Cardiac fibroblast (primary cell): ENCODE measurements around the gene EBPL.
A peak's percentile ranks its signal among the peaks of the same experiment; 100 is the strongest.

Experiments
- DNase-seq, 2 donors: peaks; one replicate each; pipeline versions ENCODE4 v3.0.0 to v3.0.0-alpha.2; 2010; ENCODE audit warnings: low read depth in 2 of 2
- H3K4me3 ChIP-seq, 2 donors: replicated peaks in 1 of 2; 1 replicate in 1 of 2; 2 replicates in 1 of 2; pipeline ENCODE4 v1.5.1; 2011; ENCODE audit warnings: low read depth in 2 of 2, low read length in 2 of 2, mild to moderate bottlenecking in 2 of 2, moderate library complexity in 1 of 2
- TF ChIP-seq, protein P1 (sequence below): IDR thresholded peaks from one replicate; pipeline ENCODE4 v1.5.1; 2011; ENCODE audit warnings: low read depth, mild to moderate bottlenecking, low read length, inconsistent platforms

The EBPL gene

DNA sequence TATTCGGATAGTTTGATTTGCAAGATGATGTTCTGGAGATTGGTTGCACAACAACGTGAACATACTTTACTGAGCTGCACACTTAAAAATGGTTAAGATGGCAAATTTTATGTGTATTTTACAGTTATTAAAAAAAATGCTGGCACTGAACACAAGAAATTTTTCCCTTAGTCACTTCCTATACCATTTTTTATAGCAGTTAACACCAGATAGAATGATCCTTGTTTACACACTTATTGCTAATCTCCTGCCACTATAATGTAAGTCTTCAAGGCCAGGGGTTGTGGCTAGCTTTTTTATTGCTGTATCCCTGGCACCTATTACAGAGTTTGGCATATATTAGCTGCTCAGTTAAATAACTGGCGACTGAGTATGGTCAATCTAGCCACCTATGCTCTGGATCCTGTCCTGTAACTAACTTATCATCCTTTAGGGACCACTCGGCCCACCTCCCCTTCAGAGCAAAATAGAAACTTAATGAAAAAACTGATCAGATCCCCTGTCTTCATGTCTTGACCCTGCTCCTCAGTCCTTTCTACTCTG is 2.0 kb upstream of the EBPL start:
- TF ChIP-seq, protein P1, sequence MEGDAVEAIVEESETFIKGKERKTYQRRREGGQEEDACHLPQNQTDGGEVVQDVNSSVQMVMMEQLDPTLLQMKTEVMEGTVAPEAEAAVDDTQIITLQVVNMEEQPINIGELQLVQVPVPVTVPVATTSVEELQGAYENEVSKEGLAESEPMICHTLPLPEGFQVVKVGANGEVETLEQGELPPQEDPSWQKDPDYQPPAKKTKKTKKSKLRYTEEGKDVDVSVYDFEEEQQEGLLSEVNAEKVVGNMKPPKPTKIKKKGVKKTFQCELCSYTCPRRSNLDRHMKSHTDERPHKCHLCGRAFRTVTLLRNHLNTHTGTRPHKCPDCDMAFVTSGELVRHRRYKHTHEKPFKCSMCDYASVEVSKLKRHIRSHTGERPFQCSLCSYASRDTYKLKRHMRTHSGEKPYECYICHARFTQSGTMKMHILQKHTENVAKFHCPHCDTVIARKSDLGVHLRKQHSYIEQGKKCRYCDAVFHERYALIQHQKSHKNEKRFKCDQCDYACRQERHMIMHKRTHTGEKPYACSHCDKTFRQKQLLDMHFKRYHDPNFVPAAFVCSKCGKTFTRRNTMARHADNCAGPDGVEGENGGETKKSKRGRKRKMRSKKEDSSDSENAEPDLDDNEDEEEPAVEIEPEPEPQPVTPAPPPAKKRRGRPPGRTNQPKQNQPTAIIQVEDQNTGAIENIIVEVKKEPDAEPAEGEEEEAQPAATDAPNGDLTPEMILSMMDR: no peak
- DNase-seq: peak; percentile 43 to 46
- no peak overlapping the region for H3K4me3 ChIP-seq

DNA sequence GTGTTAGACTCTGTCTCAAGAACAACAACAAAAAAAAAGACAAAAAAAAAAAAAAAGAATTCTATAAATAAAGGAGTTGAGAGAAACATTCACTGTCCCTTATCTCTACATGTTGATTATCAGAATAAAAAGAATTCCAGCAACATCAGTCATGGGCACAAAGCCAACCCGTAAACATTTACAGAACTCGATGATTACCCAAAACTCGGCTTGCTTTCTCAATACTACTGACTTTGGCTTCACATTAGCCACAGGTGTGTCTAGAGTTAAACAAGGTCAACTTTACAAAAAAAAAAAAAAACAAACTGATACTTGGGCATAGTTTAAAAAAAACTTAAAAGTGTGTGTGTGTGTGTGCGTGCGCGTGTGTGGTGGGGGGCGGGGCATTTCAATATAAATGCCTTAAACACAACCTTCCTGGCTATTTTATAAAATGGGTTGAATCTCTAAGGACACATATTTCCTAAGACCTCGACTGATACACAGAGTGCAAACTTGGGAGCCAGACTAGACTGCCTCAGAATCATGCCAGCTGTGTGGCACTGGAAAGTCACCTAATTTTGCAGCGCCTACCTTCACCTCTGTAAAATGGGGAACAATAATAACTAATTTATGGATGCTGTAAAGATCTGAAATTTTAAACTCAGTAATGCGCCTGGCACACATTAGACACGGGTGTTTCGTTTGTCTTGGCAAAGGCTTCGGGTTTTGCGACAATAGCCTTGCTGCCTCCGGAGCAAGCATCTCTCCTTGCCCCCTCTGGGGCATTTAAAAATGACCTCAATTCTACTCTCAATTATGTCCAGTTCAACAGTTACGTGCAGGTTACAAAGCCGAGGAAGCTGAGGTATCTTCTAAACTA is 922 bp downstream of the EBPL start:
- DNase-seq: peak; percentile 55 to 60
- peak overlapping the region; percentile 64 to 67 for H3K4me3 ChIP-seq
- TF ChIP-seq, protein P1: no peak

DNA sequence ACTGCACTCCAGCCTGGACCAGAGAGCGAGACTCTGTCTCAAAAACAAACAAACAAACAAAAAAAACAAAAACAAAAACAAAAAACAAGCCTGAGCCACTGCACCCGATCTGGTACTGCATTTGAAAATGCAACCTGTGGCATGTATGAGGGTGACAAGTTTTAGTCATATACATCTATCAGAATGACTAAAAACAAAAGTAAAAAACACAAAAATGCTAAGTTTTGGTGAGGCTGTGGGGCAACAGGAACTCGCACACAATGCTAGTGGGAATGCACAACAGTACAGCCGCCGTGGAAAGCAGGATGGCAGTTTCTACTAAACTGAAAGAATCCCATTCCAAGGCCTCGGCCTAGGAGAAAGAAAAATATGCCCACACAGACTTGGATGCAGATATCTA is 7.8 kb downstream of the EBPL start:
- TF ChIP-seq, protein P1: no peak
- DNase-seq: no peak
- no peak overlapping the region for H3K4me3 ChIP-seq

DNA sequence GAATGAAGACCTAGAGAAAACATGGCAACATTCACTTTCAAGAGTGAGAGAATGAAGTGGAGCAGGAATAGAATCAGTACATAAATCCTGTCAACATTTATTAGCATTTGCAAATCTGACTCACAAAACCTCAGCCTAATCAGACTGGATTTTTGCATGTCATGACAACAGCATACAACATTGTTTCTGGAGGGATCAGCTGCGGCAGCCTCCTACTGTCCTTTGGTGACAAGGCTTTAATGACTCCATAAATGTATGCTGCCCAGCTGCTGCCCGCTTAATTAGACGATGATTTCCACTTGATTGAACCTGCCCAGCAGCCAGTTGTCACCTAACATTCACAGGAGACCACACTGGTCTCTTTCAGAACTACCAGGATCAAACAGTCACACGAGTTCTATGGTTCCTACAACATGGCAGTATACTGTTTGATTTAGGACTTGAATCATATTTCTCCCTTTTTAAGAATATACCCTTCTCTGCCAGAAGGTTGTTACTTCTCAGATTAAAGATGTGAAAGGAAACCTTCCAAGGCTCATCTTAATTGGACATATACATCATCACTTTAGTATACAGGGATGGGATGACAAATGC is 9.3 kb downstream of the EBPL start:
- TF ChIP-seq, protein P1: no peak
- DNase-seq: peak in 1 of 2 donors; percentile 12
- no peak overlapping the region for H3K4me3 ChIP-seq

DNA sequence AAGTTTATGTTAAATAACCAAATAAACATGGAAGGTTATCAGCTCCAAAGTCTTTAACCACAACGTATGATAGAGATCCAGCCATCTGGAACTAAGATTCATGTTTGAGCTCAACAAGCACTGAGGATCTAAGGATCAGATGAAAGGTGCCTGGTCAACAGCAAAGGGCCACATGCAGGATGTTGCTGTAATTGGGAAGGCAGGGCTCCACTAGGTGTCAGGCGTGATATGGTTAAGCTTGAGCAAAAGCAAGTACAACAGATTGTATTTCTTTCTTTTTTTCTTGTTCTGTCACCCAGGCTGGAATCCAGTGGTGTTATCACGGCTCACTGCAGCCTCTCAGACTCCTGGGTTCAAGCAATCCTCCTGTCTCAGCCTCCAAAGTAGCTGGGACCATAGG is 12.0 kb downstream of the EBPL start:
- H3K4me3 ChIP-seq: no peak overlapping the region
- peak in 1 of 2 donors; percentile 44 for DNase-seq
- TF ChIP-seq, protein P1: peak; percentile 8

DNA sequence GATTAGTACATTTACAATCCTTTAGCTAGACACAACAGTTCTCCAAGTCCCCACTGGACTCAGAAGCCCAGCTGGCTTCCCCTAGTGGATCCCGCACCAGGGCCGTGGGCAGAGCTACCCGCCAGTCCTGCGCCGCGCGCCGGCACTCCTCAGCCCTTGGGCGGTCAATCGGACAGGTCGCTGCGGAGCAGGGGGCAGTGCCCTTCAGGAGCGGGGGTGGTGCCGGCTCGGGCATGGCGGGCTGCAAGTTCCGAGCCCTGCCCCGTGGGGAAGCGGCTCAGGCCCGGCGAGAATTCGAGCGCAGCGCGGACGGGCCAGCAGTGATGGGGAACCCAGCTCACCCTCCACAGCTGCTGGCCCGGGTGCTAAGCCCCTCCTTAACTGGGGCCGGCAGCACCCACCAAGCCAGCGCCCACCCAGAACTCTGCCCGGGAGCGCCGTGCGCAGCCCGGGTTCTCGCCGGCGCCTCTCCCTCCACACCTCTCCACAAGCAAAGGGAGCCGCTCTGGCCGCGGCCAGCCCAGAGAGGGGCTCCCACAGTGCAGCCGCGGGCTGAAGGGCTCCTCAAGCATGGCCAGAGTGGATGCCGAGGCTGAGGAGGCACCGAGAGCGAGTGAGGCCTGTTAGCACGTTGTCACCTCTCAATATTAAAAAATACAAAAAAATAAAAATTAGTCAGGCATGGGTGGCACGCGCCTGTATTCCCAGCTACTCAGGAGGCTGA is 12.9 kb downstream of the EBPL start:
- H3K4me3 ChIP-seq: no peak overlapping the region
- DNase-seq: no peak
- TF ChIP-seq, protein P1: no peak
